ENCODE results near the gene SULF2. TPM values are rescaled to one million over a fixed set of nuclear protein-coding genes. Genes with fewer than 3 reads are reported as not detected.

Gene SULF2
- total RNA-seq, 1 experiment from 2014 or later, result 13.0 TPM

DNA sequence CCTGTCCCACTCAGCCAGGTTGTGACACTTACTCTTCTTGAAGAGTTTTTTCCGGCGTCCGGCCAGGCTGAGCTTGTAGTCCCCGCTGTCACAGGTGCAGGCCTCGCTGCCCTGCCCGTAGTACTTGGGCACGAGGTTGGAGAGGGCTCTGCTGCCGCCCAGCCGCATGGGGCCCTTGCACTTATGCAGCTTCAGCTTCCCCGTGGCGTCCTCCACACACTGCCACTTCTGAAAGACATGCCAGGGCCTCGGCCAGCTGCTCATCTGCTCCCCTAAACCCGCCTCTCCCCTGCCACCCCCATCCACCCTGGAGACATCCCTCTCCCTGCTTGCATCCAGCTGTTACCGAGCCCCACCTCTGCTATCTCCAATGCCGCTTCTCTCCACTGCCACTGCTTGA, 113.1 kb downstream of the SULF2 start:
- no peak overlapping the region for H3K4me3 ChIP-seq (replicated peaks in 1 of 2; ENCODE audit: low read depth in 1 of 2, low read length in 2 of 2)
- no peaks in the 10 kb centered on the region for H3K9me3 ChIP-seq (ENCODE audit: control insufficient read depth in 1 of 2, insufficient read depth in 1 of 2, low read depth in 1 of 2, low read length in 2 of 2)
- H3K79me2 ChIP-seq (ENCODE audit: insufficient read depth, low read length), result no peaks in the 10 kb centered on the region
- H3K36me3 ChIP-seq (ENCODE audit: control insufficient read depth in 1 of 2, insufficient read depth in 2 of 2, low read length in 2 of 2), result no peaks in the 10 kb centered on the region
- H3K9ac ChIP-seq (ENCODE audit: low read length), result no peak overlapping the region
- H3K9me2 ChIP-seq (ENCODE audit: insufficient read depth), result no peaks in the 10 kb centered on the region
- no peak overlapping the region for H2AFZ ChIP-seq (ENCODE audit: low read depth, low read length, poor library complexity, severe bottlenecking)
- no TSS peak for BruUV-seq (replicated peaks)
- no peak overlapping the region for H3K4me2 ChIP-seq (ENCODE audit: low read length)
- H3K27ac ChIP-seq (ENCODE audit: low read depth, low read length), result no peak overlapping the region
- no peaks in the 10 kb centered on the region for H4K20me1 ChIP-seq (ENCODE audit: insufficient read depth)
- no peak for TF ChIP-seq FOSL1 (IDR thresholded peaks at IDR 0.05; ENCODE audit: low read depth)
- no peak for TF ChIP-seq ELF1 (IDR thresholded peaks at IDR 0.05; ENCODE audit: borderline replicate concordance, low read depth)
- no peak for TF ChIP-seq YY1 (IDR thresholded peaks at IDR 0.05; ENCODE audit: extremely low read depth, insufficient replicate concordance, low read depth, low read length)
- TF ChIP-seq, protein P1, sequence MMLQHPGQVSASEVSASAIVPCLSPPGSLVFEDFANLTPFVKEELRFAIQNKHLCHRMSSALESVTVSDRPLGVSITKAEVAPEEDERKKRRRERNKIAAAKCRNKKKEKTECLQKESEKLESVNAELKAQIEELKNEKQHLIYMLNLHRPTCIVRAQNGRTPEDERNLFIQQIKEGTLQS (IDR thresholded peaks at IDR 0.05), result no peak
- no peak for TF ChIP-seq SIN3A (IDR thresholded peaks at IDR 0.05; ENCODE audit: low read depth)
- no peak for TF ChIP-seq RAD21 (IDR thresholded peaks at IDR 0.05; ENCODE audit: low read depth)
- TF ChIP-seq SRF (IDR thresholded peaks at IDR 0.05; ENCODE audit: low read depth), result no peak
- TF ChIP-seq, protein P2, sequence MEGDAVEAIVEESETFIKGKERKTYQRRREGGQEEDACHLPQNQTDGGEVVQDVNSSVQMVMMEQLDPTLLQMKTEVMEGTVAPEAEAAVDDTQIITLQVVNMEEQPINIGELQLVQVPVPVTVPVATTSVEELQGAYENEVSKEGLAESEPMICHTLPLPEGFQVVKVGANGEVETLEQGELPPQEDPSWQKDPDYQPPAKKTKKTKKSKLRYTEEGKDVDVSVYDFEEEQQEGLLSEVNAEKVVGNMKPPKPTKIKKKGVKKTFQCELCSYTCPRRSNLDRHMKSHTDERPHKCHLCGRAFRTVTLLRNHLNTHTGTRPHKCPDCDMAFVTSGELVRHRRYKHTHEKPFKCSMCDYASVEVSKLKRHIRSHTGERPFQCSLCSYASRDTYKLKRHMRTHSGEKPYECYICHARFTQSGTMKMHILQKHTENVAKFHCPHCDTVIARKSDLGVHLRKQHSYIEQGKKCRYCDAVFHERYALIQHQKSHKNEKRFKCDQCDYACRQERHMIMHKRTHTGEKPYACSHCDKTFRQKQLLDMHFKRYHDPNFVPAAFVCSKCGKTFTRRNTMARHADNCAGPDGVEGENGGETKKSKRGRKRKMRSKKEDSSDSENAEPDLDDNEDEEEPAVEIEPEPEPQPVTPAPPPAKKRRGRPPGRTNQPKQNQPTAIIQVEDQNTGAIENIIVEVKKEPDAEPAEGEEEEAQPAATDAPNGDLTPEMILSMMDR (IDR thresholded peaks at IDR 0.05 in 2 of 3, conservative IDR thresholded peaks at IDR 0.05 in 1 of 3; ENCODE audit: borderline replicate concordance in 1 of 3, insufficient read depth in 1 of 3, low read depth in 2 of 3, low read length in 2 of 3), result no peak
- TF ChIP-seq, protein P3, sequence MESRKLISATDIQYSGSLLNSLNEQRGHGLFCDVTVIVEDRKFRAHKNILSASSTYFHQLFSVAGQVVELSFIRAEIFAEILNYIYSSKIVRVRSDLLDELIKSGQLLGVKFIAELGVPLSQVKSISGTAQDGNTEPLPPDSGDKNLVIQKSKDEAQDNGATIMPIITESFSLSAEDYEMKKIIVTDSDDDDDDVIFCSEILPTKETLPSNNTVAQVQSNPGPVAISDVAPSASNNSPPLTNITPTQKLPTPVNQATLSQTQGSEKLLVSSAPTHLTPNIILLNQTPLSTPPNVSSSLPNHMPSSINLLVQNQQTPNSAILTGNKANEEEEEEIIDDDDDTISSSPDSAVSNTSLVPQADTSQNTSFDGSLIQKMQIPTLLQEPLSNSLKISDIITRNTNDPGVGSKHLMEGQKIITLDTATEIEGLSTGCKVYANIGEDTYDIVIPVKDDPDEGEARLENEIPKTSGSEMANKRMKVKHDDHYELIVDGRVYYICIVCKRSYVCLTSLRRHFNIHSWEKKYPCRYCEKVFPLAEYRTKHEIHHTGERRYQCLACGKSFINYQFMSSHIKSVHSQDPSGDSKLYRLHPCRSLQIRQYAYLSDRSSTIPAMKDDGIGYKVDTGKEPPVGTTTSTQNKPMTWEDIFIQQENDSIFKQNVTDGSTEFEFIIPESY (IDR thresholded peaks at IDR 0.05; ENCODE audit: extremely low read depth, insufficient replicate concordance, low read length), result no peak
- TF ChIP-seq CEBPB (IDR thresholded peaks at IDR 0.05; ENCODE audit: low read depth), result no peak
- TF ChIP-seq EZH2phosphoT487 (IDR thresholded peaks at IDR 0.05; ENCODE audit: borderline replicate concordance), result no peak
- no peak for TF ChIP-seq SP1 (IDR thresholded peaks at IDR 0.05; ENCODE audit: low read depth)
- no peak for TF ChIP-seq TCF7L2 (IDR thresholded peaks at IDR 0.05; ENCODE audit: borderline replicate concordance, extremely low read depth, insufficient read depth, insufficient read length)
- no peak for TF ChIP-seq EZH2 (IDR thresholded peaks at IDR 0.05)
- TF ChIP-seq JUND (IDR thresholded peaks at IDR 0.05), result no peak
- TF ChIP-seq ZNF274 (IDR thresholded peaks at IDR 0.05; ENCODE audit: low read depth, low read length), result no peak
- TF ChIP-seq, protein P4, sequence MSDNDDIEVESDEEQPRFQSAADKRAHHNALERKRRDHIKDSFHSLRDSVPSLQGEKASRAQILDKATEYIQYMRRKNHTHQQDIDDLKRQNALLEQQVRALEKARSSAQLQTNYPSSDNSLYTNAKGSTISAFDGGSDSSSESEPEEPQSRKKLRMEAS (IDR thresholded peaks at IDR 0.05), result no peak
- TF ChIP-seq ZFX (IDR thresholded peaks at IDR 0.05), result no peak
- TF ChIP-seq, protein P5, sequence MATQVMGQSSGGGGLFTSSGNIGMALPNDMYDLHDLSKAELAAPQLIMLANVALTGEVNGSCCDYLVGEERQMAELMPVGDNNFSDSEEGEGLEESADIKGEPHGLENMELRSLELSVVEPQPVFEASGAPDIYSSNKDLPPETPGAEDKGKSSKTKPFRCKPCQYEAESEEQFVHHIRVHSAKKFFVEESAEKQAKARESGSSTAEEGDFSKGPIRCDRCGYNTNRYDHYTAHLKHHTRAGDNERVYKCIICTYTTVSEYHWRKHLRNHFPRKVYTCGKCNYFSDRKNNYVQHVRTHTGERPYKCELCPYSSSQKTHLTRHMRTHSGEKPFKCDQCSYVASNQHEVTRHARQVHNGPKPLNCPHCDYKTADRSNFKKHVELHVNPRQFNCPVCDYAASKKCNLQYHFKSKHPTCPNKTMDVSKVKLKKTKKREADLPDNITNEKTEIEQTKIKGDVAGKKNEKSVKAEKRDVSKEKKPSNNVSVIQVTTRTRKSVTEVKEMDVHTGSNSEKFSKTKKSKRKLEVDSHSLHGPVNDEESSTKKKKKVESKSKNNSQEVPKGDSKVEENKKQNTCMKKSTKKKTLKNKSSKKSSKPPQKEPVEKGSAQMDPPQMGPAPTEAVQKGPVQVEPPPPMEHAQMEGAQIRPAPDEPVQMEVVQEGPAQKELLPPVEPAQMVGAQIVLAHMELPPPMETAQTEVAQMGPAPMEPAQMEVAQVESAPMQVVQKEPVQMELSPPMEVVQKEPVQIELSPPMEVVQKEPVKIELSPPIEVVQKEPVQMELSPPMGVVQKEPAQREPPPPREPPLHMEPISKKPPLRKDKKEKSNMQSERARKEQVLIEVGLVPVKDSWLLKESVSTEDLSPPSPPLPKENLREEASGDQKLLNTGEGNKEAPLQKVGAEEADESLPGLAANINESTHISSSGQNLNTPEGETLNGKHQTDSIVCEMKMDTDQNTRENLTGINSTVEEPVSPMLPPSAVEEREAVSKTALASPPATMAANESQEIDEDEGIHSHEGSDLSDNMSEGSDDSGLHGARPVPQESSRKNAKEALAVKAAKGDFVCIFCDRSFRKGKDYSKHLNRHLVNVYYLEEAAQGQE (IDR thresholded peaks at IDR 0.05; ENCODE audit: low read depth), result no peak
- ChIA-PET POLR2A (no interaction called here), RAD21 (ENCODE audit: low non-redundant PET in 1 of 2, low total read pairs in 2 of 2, uncharacterized antibody in 2 of 2, unreplicated experiment in 2 of 2) (no interaction called here), CTCF (no interaction called here)
- no peaks in the 10 kb centered on the region for H3K4me1 ChIP-seq (ENCODE audit: control insufficient read depth in 1 of 2, insufficient read depth in 2 of 2, low read length in 2 of 2)
- ATAC-seq (no peak), DNase-seq (ENCODE audit: low read depth, low spot score) (no peak)
- H3K27me3 ChIP-seq (ENCODE audit: insufficient read depth, low read length), result no peaks in the 10 kb centered on the region
- intact Hi-C loops (cut with micrococcal nuclease), result no loop called here
